ENCODE results near the gene DUS3L.

DNA sequence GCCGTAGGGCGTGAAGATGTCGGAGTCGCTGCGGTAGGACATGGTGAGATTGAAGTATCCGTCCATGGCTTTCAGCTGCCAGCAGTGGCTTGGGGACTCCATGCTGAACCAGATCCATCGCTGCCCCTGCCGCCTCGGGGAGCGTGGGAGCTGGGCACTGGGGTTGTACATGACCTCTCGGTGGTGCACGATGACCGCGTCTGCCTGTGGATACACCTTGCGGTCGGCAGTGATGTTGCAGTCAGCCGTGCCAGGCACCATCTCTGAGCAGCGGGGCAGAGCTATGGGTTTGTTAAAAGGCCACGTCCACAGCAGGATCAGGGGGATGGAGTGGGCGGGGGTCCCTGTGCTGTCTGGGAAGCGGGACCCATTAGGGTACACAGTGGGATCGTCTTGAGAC is 41.1 kb upstream of the DUS3L start:
- TF ChIP-seq, protein P1, sequence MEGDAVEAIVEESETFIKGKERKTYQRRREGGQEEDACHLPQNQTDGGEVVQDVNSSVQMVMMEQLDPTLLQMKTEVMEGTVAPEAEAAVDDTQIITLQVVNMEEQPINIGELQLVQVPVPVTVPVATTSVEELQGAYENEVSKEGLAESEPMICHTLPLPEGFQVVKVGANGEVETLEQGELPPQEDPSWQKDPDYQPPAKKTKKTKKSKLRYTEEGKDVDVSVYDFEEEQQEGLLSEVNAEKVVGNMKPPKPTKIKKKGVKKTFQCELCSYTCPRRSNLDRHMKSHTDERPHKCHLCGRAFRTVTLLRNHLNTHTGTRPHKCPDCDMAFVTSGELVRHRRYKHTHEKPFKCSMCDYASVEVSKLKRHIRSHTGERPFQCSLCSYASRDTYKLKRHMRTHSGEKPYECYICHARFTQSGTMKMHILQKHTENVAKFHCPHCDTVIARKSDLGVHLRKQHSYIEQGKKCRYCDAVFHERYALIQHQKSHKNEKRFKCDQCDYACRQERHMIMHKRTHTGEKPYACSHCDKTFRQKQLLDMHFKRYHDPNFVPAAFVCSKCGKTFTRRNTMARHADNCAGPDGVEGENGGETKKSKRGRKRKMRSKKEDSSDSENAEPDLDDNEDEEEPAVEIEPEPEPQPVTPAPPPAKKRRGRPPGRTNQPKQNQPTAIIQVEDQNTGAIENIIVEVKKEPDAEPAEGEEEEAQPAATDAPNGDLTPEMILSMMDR (IDR thresholded peaks at IDR 0.05) = no peak
- TF ChIP-seq POLR2A (IDR thresholded peaks at IDR 0.05) = no peak
- no peak for TF ChIP-seq POLR2AphosphoS5 (IDR thresholded peaks at IDR 0.05)
